Ectodermal cell (in vitro differentiated cells): ENCODE results near the gene SMAD3.
A peak's percentile ranks its signal among the peaks of the same experiment; 100 is the strongest.
"Not testable (repeated sequence)": the region's sequence is repeated elsewhere in the genome, so short reads cannot be mapped to it uniquely, and the experiment has no call there.

ENCODE experiments used
- H3K27ac ChIP-seq: 2 replicates; pipeline ENCODE4 v1.7.0; 2013; ENCODE audit warnings: mild to moderate bottlenecking, low read depth, low read length; ENCODE audit not compliant: insufficient read depth, poor library complexity, severe bottlenecking
- H3K27me3 ChIP-seq: 2 replicates; pipeline ENCODE4 v1.7.0; 2013; ENCODE audit warnings: mild to moderate bottlenecking, low read length; ENCODE audit not compliant: insufficient read depth, control insufficient read depth, poor library complexity, severe bottlenecking
- H3K36me3 ChIP-seq: one replicate; pipeline ENCODE4 v1.7.0; 2013; ENCODE audit warnings: low read length; ENCODE audit not compliant: control insufficient read depth, insufficient read depth
- H3K4me1 ChIP-seq: one replicate; pipeline ENCODE4 v1.7.0; 2013; ENCODE audit warnings: low read length; ENCODE audit not compliant: control insufficient read depth, insufficient read depth
- H3K4me3 ChIP-seq: 2 replicates; pipeline ENCODE4 v1.7.0; 2013; ENCODE audit warnings: low read depth, low read length, control low read depth; ENCODE audit not compliant: insufficient read depth
- H3K9me3 ChIP-seq: 2 replicates; pipeline ENCODE4 v1.7.0; 2013; ENCODE audit warnings: mild to moderate bottlenecking, low read length, moderate library complexity; ENCODE audit not compliant: control insufficient read depth
- WGBS, 2 experiments: methylation state at CpG; one replicate each; pipeline ENCODE4 v1.1.7; 2013; ENCODE audit warnings: missing lambda C conversion rate in 2 of 2; 5-methylcytosine and 5-hydroxymethylcytosine counted together

The SMAD3 gene

DNA sequence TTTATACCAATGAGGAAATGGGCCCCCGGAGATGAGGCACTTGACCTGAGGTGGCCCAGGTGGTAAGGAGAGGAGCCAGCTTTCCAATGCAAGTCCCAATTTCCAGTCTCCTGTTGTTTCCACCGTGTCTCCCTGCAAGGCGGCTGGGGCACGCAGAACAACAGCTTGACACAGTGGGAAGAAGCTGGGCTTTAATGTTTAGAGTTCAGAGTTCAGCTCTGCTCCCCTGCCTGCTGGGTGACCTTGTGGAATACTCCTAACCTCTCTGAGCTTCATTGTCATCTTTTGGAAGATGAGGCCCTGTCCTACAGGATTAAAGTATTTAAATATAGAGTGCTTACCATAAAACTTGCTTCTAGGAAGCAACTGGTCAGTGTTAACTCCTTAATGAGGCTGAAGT lies 80.3 kb downstream of the SMAD3 start:
- no peaks in the 10 kb centered on the region for H3K36me3 ChIP-seq
- H3K9me3 ChIP-seq, result no peaks in the 10 kb centered on the region
- 59% methylated on average over 4 of the region's 4 CpGs for WGBS, 2 experiments
- peak overlapping the region; percentile 4 for H3K27ac ChIP-seq
- no peak overlapping the region for H3K4me3 ChIP-seq
- peaks cover 51% of the 10 kb centered on the region for H3K4me1 ChIP-seq
- no peaks in the 10 kb centered on the region for H3K27me3 ChIP-seq

DNA sequence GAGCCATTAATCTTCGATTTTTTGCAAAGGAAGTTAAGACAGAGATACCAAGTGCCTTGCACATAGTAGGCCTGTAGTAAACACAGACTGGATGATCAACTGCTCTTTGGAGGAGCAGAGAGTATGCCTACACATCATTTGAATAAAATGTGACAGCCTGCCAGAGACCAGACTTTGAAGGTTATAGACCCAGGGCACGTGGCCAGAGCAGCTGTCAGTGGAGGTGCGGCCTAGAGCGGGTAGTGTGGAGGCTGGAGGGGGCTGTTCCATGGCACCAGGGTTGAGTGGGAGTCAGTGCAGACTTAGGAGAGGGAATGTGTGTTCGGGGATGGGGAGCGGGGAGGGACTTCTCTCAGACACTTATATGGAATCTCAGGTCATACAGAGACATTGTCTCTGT lies 80.8 kb downstream of the SMAD3 start:
- peak overlapping the region; percentile 81 for H3K27ac ChIP-seq
- no peaks in the 10 kb centered on the region for H3K27me3 ChIP-seq
- H3K4me3 ChIP-seq, result no peak overlapping the region
- H3K9me3 ChIP-seq, result no peaks in the 10 kb centered on the region
- WGBS, 2 experiments, result 60 to 72% methylated on average over 6 of the region's 6 CpGs
- peaks cover 51% of the 10 kb centered on the region for H3K4me1 ChIP-seq
- no peaks in the 10 kb centered on the region for H3K36me3 ChIP-seq

DNA sequence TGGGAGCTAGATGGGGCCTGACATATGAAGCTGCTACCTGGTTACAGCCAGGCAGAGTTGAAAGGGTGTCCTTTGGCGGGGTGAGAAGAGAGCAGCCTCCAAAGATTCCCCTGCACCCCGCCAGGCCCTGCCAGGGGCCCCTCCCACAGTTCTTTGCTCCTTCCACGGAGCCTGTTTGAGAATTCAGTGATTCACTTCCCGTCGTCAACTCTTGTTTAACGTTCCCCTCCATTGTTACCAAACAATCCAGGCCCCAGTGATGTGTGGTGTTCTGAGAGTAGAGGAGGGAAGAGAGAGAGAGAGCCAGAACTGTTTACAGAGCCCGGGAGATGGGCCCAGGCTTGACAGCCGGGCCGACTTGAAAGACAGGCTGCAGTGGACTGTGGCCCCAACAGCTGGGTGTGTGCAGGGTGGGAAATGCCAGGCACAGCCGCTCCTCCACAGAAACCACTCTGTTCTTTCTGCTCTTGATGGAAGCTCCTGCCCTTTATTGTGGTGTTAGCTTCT lies 81.5 kb downstream of the SMAD3 start:
- Histone ChIP-seq H3K9me3 (no peaks in the 10 kb centered on the region), H3K36me3 (no peaks in the 10 kb centered on the region), H3K27ac (peak overlapping the region; percentile 81), H3K4me1 (peaks cover 45% of the 10 kb centered on the region), H3K27me3 (no peaks in the 10 kb centered on the region), H3K4me3 (no peak overlapping the region)
- WGBS, 2 experiments, result 12 to 16% methylated on average over 7 to 10 of the region's 10 CpGs

DNA sequence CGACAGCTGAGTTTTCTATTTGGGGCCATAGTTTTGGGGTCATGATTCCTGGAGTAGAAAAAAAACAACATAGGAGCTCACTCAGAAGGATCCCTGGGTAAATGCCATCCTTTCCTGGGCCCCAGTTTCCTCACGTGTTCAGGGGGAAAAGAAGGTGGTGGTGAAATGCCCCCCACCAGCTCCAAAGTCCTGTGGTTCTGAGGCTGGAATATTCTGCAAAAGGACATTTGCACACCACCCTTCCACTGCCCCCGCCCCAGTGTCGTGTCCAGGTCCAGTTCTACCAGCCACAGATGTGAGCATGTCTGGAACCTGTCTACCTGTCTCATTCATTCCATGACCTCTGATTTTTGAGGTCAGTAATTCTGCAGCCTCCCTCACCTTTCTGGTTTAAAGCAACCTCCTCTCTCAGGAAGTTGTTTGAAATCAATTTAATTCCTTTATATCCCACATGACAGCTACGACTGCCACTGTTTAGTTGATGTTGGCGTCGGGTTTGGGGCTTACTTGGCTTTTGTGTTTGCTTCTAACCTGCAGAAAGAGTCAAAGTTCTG lies 82.1 kb downstream of the SMAD3 start:
- Histone ChIP-seq H3K4me1 (peaks cover 45% of the 10 kb centered on the region), H3K9me3 (no peaks in the 10 kb centered on the region), H3K36me3 (no peaks in the 10 kb centered on the region), H3K27ac (no peak overlapping the region), H3K4me3 (no peak overlapping the region), H3K27me3 (no peaks in the 10 kb centered on the region)
- WGBS, 2 experiments, result 81 to 85% methylated on average over 7 of the region's 7 CpGs

DNA sequence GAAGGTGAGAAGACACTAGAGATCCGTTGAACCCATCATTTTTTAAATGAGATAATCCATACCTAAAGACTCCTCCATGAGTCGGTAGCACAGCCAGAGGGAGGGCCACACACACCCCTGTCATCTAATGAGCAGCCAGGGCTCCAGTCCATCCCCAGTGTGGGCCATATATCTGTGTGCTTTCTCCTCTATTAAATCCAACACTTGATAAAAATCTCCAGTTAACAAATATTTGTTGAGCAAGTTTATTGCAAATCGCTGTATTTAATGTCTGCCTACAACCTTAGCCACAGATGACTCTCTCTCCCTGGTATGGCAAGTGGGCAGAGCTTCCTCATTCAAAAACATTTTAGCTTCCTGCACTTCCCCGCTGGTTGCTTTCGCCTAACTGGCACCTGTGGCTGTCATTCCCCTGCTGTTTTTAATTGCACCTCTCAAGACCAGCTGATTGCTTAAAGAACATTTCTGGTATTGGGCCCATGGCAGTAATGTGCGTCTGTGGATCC lies 82.8 kb downstream of the SMAD3 start:
- Histone ChIP-seq H3K9me3 (no peaks in the 10 kb centered on the region), H3K4me1 (peaks cover 45% of the 10 kb centered on the region), H3K27ac (no peak overlapping the region), H3K36me3 (no peaks in the 10 kb centered on the region), H3K27me3 (no peaks in the 10 kb centered on the region), H3K4me3 (no peak overlapping the region)
- WGBS, 2 experiments, result 77 to 84% methylated on average over 6 of the region's 6 CpGs

DNA sequence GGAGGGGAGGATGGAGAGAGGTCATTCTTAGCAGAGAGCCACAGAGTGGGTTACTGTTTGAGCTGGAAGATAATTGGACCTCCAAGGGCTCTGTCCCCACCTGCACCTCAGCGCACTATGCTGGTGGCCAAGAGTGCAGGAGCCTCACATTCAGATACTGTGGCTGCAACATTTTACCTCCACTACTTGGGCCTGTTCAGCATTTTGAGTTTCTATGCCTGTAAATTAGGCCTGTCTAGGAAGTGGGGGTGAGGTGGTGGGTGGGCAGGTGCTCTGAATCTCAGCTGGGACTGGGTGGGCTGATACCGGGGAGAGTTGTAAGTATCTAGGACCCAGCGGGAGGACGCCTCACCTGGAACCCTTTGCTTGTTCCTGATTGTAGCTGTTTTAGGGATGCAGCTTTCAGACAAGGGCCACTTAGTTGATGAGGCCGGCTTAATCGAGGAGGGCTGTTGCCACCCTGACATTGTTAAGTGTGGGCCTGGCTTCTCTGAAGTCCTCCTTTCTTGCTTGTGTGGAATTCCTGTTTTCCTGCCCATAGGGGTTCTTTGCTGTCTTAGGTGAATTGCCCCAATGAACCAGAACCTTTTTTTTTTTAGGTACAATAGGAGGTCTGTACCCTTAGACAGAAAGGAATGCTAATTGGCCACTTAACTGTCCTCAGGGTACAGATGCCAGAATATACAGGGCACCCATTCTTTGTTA lies 83.8 kb downstream of the SMAD3 start:
- peak overlapping the region; percentile 87 for H3K27ac ChIP-seq
- WGBS, 2 experiments, result 57 to 64% methylated on average over 6 of the region's 6 CpGs
- peaks cover 45% of the 10 kb centered on the region for H3K4me1 ChIP-seq

DNA sequence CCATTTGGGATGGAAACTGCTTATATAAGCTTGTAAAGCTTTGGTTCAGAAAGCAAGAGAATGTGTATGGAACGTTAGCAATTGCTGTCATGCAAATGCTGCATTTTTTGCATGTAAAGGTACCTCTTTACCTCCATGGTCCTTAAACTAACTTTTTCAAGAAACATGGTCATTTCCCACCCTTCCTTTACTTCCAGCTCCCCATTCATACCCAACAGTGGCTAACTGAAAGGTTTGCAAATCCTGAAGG lies 84.3 kb downstream of the SMAD3 start:
- H3K9me3 ChIP-seq, result no peaks in the 10 kb centered on the region
- peak overlapping the region; percentile 87 for H3K27ac ChIP-seq
- no peak overlapping the region for H3K4me3 ChIP-seq
- H3K36me3 ChIP-seq, result no peaks in the 10 kb centered on the region
- H3K27me3 ChIP-seq, result no peaks in the 10 kb centered on the region
- peaks cover 40% of the 10 kb centered on the region for H3K4me1 ChIP-seq
- 17 to 31% methylated on average over 1 of the region's 1 CpG for WGBS, 2 experiments

More for the DNA sequence above, 83.8 kb downstream of the SMAD3 start:
- no peaks in the 10 kb centered on the region for H3K27me3 ChIP-seq
- no peak overlapping the region for H3K4me3 ChIP-seq
- no peaks in the 10 kb centered on the region for H3K9me3 ChIP-seq
- no peaks in the 10 kb centered on the region for H3K36me3 ChIP-seq

DNA sequence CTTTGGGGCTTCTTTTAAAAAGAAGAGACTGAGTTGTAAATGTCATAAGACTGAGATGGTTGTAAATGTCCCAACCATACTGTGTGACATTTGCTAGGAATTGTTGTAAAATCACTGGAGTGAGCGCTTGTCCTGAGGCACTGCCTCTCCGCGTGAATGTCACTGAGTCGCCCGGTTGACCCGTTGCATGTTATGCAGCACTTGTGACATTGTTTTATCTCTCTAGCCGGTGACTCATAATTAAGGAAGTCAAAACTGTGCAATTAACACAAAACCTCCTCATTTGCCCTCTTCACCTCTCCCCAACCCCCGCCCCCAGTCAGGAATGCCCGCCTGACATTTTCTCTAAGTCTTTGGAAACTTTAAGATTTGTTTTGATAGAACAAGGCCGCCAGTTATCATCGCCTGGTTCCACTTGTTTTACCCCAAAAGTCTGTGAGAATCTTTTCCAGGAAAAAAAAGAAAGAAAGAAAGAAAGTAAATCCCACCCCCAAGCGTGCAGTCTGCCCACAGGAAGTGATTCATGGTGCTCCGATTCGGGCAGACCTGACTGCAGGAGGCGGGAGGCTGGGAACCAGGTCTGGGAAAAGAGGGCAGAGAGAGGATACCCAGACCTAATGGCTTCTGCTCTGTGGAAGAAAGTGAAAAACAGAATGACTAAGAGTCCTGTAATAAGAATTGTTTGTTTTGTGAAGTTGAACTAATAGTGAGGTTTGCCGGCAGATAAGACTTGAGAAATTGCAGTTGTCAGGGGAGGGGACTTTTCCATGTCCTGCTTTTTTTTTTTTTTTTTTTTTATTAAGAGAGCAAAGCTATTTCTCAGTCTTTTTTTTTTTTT lies 84.8 kb downstream of the SMAD3 start:
- H3K27ac ChIP-seq, result peak overlapping the region; percentile 87
- H3K4me3 ChIP-seq, result no peak overlapping the region

DNA sequence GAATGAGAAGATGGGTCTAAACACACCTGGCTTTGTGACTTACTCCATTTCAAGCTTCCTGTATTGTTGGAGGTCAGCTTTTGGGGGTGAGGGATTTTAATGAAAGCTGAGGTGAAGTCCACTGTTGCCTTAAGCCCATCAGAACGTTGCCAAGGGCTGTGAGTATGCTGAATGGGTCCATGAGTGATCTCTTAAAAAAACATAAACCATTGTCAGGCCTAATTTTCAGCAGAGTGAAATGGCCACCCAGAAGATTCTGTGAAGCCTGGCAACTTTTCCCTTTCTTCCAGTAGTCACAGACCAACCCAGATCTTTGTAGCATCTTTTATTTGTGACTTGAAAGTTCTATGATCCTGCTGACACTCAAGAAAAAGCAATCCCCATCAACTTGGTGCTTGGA lies 87.0 kb downstream of the SMAD3 start:
- Histone ChIP-seq H3K27me3 (no peaks in the 10 kb centered on the region), H3K4me1 (peaks cover 21% of the 10 kb centered on the region), H3K4me3 (no peak overlapping the region), H3K27ac (no peak overlapping the region), H3K9me3 (no peaks in the 10 kb centered on the region), H3K36me3 (no peaks in the 10 kb centered on the region)
- 33 to 54% methylated on average over 1 of the region's 1 CpG for WGBS, 2 experiments

More for the DNA sequence above, 84.8 kb downstream of the SMAD3 start:
- peaks cover 35% of the 10 kb centered on the region for H3K4me1 ChIP-seq
- no peaks in the 10 kb centered on the region for H3K36me3 ChIP-seq
- no peaks in the 10 kb centered on the region for H3K27me3 ChIP-seq
- WGBS, 2 experiments, result 26 to 32% methylated on average over 16 of the region's 16 CpGs
- no peaks in the 10 kb centered on the region for H3K9me3 ChIP-seq

DNA sequence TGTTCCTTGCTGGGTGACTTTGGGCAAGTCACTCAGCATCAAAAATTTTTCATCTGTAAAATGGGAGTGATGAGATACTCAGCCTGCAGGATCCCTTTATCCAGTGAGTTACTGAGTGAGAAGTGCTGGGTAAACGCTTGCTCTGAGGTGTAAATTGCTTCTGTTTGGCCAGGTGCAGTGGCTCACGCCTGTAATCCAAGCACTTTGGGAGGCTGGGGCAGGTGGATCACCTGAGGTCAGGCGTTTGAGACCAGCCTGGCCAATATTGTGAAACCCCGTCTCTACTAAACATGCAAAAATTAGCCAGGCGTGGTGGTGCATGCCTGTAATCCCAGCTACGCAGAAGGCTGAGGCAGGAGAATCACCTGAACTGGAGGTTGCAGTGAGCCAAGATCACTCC lies 87.6 kb downstream of the SMAD3 start:
- H3K4me3 ChIP-seq, H3K27ac ChIP-seq, H3K9me3 ChIP-seq, H3K27me3 ChIP-seq, H3K36me3 ChIP-seq: not testable (repeated sequence)
- H3K4me1 ChIP-seq, result peaks cover 17% of the 10 kb centered on the region
- 85% methylated on average over 6 of the region's 6 CpGs for WGBS, 2 experiments
